ENCODE results near the gene ENPP6.
"Not testable (repeated sequence)": the region's sequence is repeated elsewhere in the genome, so short reads cannot be mapped to it uniquely, and the experiment has no call there.

Gene ENPP6

GRCh38 chr4:184148738-184149637, 68.7 kb downstream of the ENPP6 start:
- no peak for DNase-seq (ENCODE audit: low spot score)

- no peak for DNase-seq (ENCODE audit: low spot score)
These were observed 69.6 kb downstream of the ENPP6 start for GRCh38 chr4:184147858-184148737.

GRCh38 chr4:184146951-184147350, 70.7 kb downstream of the ENPP6 start:
- no peak for DNase-seq (ENCODE audit: low spot score)

- no peak for DNase-seq (ENCODE audit: low spot score)
These were observed 72.1 kb downstream of the ENPP6 start for GRCh38 chr4:184145596-184145995.

- DNase-seq (ENCODE audit: low spot score): no peak
These were observed 73.7 kb downstream of the ENPP6 start for GRCh38 chr4:184143770-184144564.

GRCh38 chr4:184142121-184143000, 75.3 kb downstream of the ENPP6 start:
- DNase-seq (ENCODE audit: low spot score): no peak

GRCh38 chr4:184140901-184141300, 76.8 kb downstream of the ENPP6 start:
- not testable (repeated sequence) for DNase-seq (ENCODE audit: low spot score)

GRCh38 chr4:184136525-184136924, 81.1 kb downstream of the ENPP6 start:
- DNase-seq (ENCODE audit: low spot score): no peak

GRCh38 chr4:184126800-184127199, 90.9 kb downstream of the ENPP6 start:
- no peak for DNase-seq (ENCODE audit: low spot score)

- DNase-seq (ENCODE audit: low spot score): no peak
These were observed 94.9 kb downstream of the ENPP6 start for GRCh38 chr4:184122631-184123408.

- no peak for DNase-seq (ENCODE audit: low spot score)
These were observed 97.0 kb downstream of the ENPP6 start for GRCh38 chr4:184120549-184121127.

GRCh38 chr4:184117662-184118199, 99.9 kb downstream of the ENPP6 start:
- no peak for DNase-seq (ENCODE audit: low spot score)

- no peak for DNase-seq (ENCODE audit: low spot score)
These were observed 102.3 kb downstream of the ENPP6 start for GRCh38 chr4:184115399-184115798.

GRCh38 chr4:184114431-184114830, 103.2 kb downstream of the ENPP6 start:
- no peak for DNase-seq (ENCODE audit: low spot score)

- DNase-seq (ENCODE audit: low spot score): no peak
These were observed 105.6 kb downstream of the ENPP6 start for GRCh38 chr4:184112006-184112550.

GRCh38 chr4:184111233-184111832, 106.3 kb downstream of the ENPP6 start:
- no peak for DNase-seq (ENCODE audit: low spot score)

- no peak for DNase-seq (ENCODE audit: low spot score)
These were observed 107.0 kb downstream of the ENPP6 start for GRCh38 chr4:184110452-184111224.

- no peak for DNase-seq (ENCODE audit: low spot score)
These were observed 109.6 kb downstream of the ENPP6 start for GRCh38 chr4:184108006-184108501.

Data from left forelimb (tissue), 1 donor.